ENCODE results near the gene IRS1. TPM values are rescaled to one million over a fixed set of nuclear protein-coding genes. Genes with fewer than 3 reads are reported as not detected.

Gene IRS1
- total RNA-seq, 1 donor, result 2.3 TPM

DNA sequence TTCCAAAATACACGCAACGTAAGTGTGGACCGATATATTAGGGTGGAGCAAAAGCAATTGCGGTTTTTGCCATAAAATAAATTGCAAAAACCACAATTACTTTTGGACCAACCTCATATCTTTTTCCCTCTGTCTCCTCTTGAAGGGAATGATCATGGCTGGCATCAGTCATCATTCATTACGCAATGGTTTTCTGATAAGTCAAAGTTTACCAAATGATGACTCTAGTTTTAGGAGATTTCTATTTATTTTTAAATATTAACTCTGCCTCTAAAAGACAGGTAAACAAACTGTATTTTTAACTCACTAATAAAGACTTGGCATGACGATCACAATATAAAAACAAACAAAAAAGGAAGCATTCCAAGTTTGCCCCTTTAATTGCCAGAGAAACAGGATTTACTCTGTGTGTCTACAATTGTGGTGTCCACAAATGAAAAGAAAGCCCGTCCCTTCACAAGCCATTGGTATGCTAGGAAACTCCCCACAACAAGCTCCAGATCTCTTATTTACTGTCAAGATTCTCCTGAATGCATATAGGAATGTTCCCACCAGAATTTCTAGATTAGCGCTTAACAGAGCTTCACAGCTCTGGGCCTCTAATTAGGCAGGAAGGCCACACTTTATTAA lies 61.3 kb downstream of the IRS1 start:
- no peaks in the 10 kb centered on the region for H3K27me3 ChIP-seq (ENCODE audit: insufficient read depth, low read length)
- H3K4me1 ChIP-seq (ENCODE audit: insufficient read depth, low read length), result no peaks in the 10 kb centered on the region
- no peaks in the 10 kb centered on the region for H3K9me3 ChIP-seq (ENCODE audit: low read depth, low read length)
- no peak overlapping the region for H3K4me3 ChIP-seq (ENCODE audit: low read length)

DNA sequence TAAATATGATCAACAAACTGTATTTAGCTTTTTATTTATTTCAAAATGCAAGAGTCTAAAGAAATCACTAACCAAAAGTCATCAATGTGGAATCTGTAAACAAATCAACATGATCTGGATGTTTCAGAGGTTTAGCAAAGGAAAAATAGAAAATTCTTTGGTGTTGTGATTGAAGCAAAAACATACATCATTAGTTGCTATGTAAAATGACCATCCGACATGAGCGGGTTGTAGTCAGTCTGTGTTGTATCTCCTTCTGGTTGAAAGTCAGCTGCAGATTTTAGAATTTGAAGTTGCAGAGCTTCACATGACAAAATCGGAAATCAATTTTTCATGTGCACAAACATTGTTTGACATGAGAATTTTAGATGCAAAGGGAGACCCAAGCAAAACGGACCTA lies 63.2 kb downstream of the IRS1 start:
- Histone ChIP-seq H3K9me3 (ENCODE audit: low read depth, low read length) (no peaks in the 10 kb centered on the region), H3K4me3 (ENCODE audit: low read length) (no peak overlapping the region), H3K27me3 (ENCODE audit: insufficient read depth, low read length) (no peaks in the 10 kb centered on the region), H3K4me1 (ENCODE audit: insufficient read depth, low read length) (no peaks in the 10 kb centered on the region)

DNA sequence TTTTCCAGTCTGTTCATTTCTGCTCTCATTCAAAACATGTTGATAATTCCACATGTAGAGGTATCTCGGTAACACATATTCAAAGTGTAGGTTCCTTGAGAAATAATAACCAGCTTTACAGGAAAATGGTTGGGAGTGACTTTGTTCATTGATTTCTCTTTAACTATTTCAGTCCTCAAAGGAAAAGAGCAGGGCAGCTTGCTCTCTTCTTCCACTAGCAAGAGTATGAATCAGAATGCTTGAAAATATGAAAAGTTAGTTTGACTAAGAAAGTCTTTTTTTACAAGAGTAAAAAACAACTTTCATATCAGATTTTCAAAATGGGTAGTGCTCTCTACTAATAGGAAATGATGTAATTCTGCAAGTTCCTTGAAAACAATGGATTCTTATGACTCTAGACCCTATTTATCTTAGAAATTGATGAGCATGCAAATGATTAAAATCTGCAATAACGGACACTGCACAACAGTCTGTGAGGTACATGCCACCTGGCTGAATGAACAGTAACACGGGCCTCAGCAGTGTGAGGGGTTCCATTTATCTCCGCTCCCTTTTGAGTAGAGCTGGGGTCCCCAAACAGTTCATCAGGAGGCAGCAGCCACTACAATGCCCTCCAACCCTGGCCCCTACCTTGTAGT lies 65.6 kb downstream of the IRS1 start:
- Histone ChIP-seq H3K9me3 (ENCODE audit: low read depth, low read length) (no peaks in the 10 kb centered on the region), H3K4me1 (ENCODE audit: insufficient read depth, low read length) (no peaks in the 10 kb centered on the region), H3K4me3 (ENCODE audit: low read length) (no peak overlapping the region), H3K27me3 (ENCODE audit: insufficient read depth, low read length) (no peaks in the 10 kb centered on the region)

DNA sequence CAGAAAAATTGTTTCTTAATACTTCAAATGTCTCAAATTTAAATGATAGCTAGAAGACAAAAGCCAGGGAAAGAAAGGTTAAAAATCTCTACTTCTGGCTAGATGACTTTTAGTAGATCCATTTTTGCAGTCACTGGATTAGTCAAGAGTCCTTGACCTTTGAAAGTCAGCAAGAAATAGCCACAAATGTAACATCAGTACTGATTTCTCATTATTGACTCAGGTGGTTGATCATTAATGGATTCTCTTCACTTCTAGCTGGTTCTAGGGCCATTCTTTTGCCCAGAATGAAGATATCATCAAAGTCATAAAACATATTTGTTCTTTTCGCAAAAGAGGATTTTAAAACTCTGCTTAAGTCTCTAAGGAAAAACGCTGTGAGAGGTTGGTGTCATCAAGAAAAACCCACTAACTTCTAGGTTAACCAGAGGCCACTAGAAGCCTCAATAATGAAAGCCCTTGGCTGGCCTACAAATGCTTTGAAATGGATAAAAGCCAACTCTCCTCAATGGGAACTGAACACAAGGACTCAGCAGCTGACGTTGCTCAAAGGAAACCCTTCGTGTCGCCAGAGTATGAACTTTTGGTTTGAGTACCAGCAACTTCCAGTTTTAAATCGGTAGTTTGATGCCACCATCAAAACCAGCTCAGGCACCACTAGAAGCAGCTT lies 66.3 kb downstream of the IRS1 start:
- no peaks in the 10 kb centered on the region for H3K4me1 ChIP-seq (ENCODE audit: insufficient read depth, low read length)
- H3K4me3 ChIP-seq (ENCODE audit: low read length), result no peak overlapping the region
- H3K9me3 ChIP-seq (ENCODE audit: low read depth, low read length), result no peaks in the 10 kb centered on the region
- H3K27me3 ChIP-seq (ENCODE audit: insufficient read depth, low read length), result no peaks in the 10 kb centered on the region

DNA sequence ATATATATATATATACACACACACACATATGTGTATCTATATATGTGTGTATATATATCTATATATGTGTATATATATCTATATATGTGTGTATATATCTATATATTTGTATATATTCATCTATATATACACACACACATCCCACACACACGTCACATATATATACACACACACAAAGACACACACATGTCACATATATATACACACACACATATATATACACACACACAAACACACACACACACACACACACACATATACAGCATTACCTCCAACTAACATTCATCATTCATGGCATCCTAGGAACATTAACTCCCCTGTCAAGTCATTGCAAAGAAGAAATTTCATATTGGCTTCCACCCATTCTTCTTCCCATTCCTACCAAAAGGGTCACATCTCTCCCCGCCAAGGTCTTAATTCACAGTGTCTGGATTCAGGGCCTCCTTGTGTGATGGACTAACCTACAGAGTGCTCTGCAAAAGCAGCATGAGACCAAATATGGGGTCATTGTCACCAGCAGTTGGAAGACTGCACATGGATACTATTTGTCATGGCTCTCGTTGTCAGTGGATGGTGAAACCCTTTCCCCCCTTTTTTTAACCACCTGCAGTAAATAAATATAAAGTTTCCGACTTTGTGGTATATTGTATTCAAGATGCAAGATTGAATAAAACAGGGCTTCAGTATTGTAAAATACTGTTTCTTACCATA lies 67.0 kb downstream of the IRS1 start:
- no peak overlapping the region for H3K4me3 ChIP-seq (ENCODE audit: low read length)
- H3K4me1 ChIP-seq (ENCODE audit: insufficient read depth, low read length), result no peaks in the 10 kb centered on the region
- no peaks in the 10 kb centered on the region for H3K27me3 ChIP-seq (ENCODE audit: insufficient read depth, low read length)
- no peaks in the 10 kb centered on the region for H3K9me3 ChIP-seq (ENCODE audit: low read depth, low read length)

DNA sequence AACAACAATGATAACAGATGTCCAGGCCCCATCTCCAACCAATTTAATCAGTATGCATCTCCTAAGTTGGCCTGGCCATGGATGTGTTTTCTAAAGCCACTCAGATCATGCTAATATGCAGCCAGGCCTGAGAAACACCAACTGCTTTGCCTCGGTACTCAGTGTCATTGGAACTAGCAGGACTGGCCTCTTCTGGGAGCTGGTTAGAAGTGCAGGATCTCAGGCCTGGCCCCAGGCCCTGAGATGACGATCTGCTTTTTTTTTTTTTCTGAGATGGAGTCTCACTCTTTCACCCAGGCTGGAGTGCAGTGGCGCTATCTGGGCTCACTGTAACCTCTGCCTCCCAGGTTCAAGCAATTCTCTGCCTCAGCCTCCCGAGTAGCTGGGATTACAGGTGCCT lies 69.1 kb downstream of the IRS1 start:
- Histone ChIP-seq H3K9me3 (ENCODE audit: low read depth, low read length) (no peaks in the 10 kb centered on the region), H3K4me1 (ENCODE audit: insufficient read depth, low read length) (no peaks in the 10 kb centered on the region), H3K27me3 (ENCODE audit: insufficient read depth, low read length) (peaks cover 11% of the 10 kb centered on the region)

DNA sequence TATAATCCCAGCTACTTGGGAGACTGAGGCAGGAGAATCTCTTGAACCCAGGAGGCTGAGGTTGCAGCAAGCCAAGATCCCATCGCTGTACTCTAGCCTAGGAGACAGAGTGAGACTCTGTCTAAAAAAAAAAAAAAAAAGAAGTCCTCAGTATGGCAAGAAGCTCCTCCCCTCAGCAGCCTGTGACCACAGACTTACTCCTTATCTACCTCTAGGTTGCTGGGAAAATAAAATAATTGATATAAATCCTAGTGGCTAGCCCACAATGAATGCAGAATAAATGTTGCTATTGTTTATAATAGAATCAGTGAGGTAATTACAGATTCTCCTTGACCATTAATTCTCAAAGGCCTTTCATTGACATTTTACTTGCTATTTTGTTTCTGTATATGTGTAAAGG lies 70.6 kb downstream of the IRS1 start:
- Histone ChIP-seq H3K9me3 (ENCODE audit: low read depth, low read length) (no peaks in the 10 kb centered on the region), H3K4me3 (ENCODE audit: low read length) (no peak overlapping the region), H3K27me3 (ENCODE audit: insufficient read depth, low read length) (peaks cover 14% of the 10 kb centered on the region), H3K4me1 (ENCODE audit: insufficient read depth, low read length) (no peaks in the 10 kb centered on the region)

More for the DNA sequence above, 69.1 kb downstream of the IRS1 start:
- H3K4me3 ChIP-seq (ENCODE audit: low read length), result no peak overlapping the region

DNA sequence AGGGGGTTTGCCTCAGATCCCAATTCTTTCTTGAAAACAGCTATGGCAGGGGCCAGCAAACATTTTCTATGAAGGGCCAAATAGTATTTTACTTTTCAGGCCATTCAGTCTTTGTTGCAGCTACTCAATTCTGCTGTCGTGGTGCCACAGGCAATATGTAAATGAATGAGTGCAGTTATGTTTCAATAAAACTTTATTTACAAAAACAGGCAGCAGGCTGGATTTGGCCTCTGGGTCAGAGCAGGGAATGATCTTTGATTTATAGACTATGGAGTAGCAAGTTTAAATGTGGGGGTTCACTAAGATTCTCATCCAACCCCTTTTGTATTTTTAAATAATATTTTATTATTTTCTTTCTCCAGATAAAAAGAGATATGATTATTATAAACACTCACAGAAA lies 72.4 kb downstream of the IRS1 start:
- H3K4me1 ChIP-seq (ENCODE audit: insufficient read depth, low read length), result no peaks in the 10 kb centered on the region
- no peaks in the 10 kb centered on the region for H3K9me3 ChIP-seq (ENCODE audit: low read depth, low read length)
- peaks cover 18% of the 10 kb centered on the region for H3K27me3 ChIP-seq (ENCODE audit: insufficient read depth, low read length)

DNA sequence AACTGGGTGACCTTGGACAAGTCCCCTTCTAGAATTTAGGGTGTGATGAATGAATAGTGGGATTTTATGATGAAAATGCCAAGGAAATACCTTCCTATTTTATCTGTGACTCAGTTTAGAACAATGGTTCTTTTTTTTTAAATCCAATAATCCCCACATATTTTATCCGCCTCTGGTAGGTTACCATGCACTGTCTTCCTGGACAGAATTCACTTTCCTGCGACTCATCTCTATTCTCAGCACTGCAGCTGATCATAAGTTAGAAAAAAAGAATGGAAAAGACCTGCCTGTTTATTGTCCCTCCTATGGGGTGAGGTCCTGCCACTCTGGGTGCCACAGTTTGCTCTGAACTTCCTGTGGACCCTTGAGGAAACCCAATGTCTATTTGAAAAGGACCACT lies 73.1 kb downstream of the IRS1 start:
- Histone ChIP-seq H3K4me1 (ENCODE audit: insufficient read depth, low read length) (no peaks in the 10 kb centered on the region), H3K27me3 (ENCODE audit: insufficient read depth, low read length) (peaks cover 18% of the 10 kb centered on the region), H3K4me3 (ENCODE audit: low read length) (no peak overlapping the region), H3K9me3 (ENCODE audit: low read depth, low read length) (no peaks in the 10 kb centered on the region)

More for the DNA sequence above, 72.4 kb downstream of the IRS1 start:
- H3K4me3 ChIP-seq (ENCODE audit: low read length), result no peak overlapping the region

DNA sequence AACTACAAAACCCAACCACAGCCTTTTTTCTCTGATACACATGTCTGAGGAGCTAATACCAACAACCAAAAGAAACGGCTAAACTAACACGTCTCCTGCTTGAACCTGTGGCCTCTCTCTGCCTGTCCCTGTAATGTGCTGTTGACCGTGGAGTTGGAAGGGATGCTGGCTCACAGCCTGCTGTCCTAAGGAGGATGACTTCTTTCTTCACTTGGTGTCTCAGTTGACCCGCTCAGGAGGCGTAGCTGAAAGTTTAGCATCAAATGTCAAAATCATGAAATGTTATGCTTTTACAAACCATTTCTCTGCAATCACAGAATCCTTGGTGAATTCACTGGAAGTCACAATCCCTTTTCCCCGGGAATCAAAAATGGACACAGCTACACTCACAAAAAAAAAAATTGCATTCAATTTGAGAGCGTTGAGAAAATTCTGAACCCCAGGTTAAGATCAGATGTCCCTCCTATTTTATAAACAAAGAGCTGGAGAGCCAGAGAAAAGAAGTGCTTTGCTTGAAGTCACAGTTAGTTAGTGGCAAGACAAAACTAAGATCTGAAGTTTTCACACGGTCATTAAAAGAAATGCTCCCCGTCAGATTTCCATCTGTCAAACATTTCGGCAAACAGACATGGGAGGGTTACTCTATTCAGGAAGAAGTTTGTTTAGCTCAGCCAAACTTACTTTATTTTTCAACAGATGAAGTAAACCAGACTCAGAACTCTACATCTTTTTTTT lies 74.3 kb downstream of the IRS1 start:
- no peaks in the 10 kb centered on the region for H3K4me1 ChIP-seq (ENCODE audit: insufficient read depth, low read length)
- no peaks in the 10 kb centered on the region for H3K9me3 ChIP-seq (ENCODE audit: low read depth, low read length)
- H3K4me3 ChIP-seq (ENCODE audit: low read length), result no peak overlapping the region
- H3K27me3 ChIP-seq (ENCODE audit: insufficient read depth, low read length), result peaks cover 18% of the 10 kb centered on the region

DNA sequence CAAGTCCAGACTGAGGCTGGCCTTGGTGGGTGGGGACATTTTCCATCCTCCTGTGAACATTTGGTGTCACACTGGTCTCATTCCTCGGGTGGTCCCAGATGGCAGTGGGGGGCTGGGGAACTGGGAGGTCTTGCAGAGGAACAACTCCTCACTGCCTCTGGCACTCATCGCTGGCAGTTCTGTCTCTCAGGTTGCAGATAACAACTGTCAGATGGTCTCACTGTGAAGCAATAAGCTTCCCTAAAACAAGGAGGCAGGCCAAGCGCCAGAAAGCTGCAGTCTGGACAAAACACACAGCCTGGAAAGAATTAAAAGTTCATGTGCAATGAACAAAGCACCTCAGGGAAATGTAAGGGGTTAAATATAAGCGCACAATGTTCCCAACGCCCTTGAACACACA lies 78.1 kb downstream of the IRS1 start:
- H3K4me1 ChIP-seq (ENCODE audit: insufficient read depth, low read length), result no peaks in the 10 kb centered on the region
- no peaks in the 10 kb centered on the region for H3K9me3 ChIP-seq (ENCODE audit: low read depth, low read length)
- H3K27me3 ChIP-seq (ENCODE audit: insufficient read depth, low read length), result peaks cover 17% of the 10 kb centered on the region
- no peak overlapping the region for H3K4me3 ChIP-seq (ENCODE audit: low read length)

DNA sequence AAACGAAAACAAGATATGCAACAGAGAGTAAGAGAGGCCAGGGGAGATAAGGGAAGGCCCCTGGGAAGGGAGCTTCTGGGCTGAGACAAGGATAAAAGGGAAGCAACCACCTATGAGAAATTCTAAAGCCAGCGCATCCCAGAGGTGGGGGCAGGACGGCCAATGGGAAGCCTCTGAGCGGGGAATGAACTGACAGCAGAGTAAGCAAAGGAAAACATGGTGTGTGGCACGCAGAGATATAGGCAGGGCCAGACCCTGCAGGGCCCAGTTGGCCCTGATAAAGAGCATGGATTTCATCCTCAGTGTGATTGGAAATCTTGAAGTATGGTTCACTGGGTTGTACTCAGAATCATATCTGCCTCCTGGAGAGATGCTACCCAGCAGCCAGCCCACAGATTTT lies 78.7 kb downstream of the IRS1 start:
- peaks cover 12% of the 10 kb centered on the region for H3K27me3 ChIP-seq (ENCODE audit: insufficient read depth, low read length)
- no peaks in the 10 kb centered on the region for H3K9me3 ChIP-seq (ENCODE audit: low read depth, low read length)
- no peaks in the 10 kb centered on the region for H3K4me1 ChIP-seq (ENCODE audit: insufficient read depth, low read length)
- H3K4me3 ChIP-seq (ENCODE audit: low read length), result no peak overlapping the region

DNA sequence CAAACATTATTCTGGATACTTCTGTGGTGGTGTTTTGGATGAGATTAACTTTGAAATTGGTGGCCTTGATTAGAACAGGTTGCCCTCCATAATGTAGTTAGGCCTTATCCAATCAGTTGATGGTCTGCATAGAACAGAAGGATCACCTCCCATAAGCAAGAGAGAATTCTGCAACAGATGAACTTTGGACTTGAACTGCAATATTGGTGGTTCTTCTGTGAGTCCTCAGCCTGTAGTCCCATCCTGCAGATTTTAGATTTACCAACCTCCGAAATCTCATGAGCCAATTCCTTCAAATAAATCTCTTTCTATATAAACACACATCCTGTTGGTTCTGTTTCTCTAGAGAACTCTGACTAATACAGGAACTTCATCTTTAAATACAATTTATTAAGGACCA lies 81.9 kb downstream of the IRS1 start:
- peaks cover 6% of the 10 kb centered on the region for H3K27me3 ChIP-seq (ENCODE audit: insufficient read depth, low read length)
- H3K4me1 ChIP-seq (ENCODE audit: insufficient read depth, low read length), result no peaks in the 10 kb centered on the region
- H3K9me3 ChIP-seq (ENCODE audit: low read depth, low read length), result no peaks in the 10 kb centered on the region
- H3K4me3 ChIP-seq (ENCODE audit: low read length), result no peak overlapping the region

DNA sequence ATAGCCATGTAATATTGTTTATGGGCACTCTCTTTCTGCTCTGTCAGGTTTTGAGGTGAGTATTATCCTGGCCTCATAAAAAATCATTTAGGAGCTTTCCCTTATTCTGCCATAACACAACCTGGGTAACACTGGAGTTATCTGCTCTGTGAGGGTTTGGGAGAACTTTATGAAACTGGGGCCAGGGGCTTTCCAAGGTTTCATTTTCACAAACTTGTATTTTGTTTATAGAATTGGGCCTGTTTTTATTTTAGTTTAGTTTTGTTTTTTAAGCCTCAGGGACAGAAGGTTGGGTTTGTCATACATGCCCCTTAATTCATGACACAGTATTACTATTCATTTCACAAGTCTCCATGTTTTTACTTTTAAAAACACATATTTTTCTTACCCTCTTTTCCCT lies 83.5 kb downstream of the IRS1 start:
- Histone ChIP-seq H3K9me3 (ENCODE audit: low read depth, low read length) (no peaks in the 10 kb centered on the region), H3K4me1 (ENCODE audit: insufficient read depth, low read length) (no peaks in the 10 kb centered on the region)

More for the DNA sequence above, 83.5 kb downstream of the IRS1 start:
- peaks cover 3% of the 10 kb centered on the region for H3K27me3 ChIP-seq (ENCODE audit: insufficient read depth, low read length)
- no peak overlapping the region for H3K4me3 ChIP-seq (ENCODE audit: low read length)
